GM18505 (cell line): ENCODE data around the gene GJC3.
"Not testable (repeated sequence)": the region's sequence is repeated elsewhere in the genome, so short reads cannot be mapped to it uniquely, and the experiment has no call there.

Source experiments
- ATAC-seq: cut with Tn5 transposase; IDR thresholded peaks from one replicate; pipeline ENCODE4 v1.9.1; 2021; ENCODE audit not compliant: unreplicated experiment
- POLR2A ChIP-seq: IDR thresholded peaks from 4 replicates; pipeline ENCODE4 v1.6.1; 2011; ENCODE audit warnings: borderline replicate concordance; ENCODE audit not compliant: insufficient read depth, insufficient read length; ENCODE audit errors: extremely low read depth

Gene GJC3, protein sequence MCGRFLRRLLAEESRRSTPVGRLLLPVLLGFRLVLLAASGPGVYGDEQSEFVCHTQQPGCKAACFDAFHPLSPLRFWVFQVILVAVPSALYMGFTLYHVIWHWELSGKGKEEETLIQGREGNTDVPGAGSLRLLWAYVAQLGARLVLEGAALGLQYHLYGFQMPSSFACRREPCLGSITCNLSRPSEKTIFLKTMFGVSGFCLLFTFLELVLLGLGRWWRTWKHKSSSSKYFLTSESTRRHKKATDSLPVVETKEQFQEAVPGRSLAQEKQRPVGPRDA

DNA sequence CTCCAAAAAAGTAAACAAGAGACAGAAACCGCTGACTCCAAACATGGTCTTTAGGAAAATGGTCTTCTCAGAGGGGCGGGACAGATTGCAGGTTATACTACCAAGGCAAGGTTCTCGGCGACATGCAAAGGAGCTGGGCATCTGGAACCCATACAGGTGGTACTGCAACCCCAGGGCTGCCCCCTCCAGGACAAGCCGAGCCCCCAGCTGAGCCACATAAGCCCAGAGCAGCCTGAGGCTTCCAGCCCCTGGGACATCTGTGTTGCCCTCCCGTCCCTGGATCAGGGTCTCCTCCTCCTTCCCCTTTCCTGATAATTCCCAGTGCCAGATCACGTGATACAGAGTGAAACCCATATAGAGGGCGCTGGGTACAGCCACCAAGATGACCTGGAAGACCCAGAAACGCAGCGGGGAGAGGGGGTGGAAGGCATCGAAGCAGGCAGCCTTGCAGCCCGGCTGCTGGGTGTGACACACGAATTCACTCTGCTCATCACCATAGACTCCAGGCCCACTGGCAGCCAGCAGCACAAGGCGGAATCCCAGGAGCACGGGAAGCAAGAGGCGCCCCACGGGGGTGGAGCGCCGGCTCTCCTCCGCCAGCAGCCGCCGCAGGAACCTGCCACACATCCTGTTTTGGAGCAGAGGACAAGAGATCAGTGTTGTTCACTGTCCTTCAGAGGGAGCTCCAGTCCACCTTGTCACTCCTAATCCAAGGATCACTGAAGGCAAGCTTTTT is at the start of gene GJC3:
TSS of gene GJC3 (minus strand) at position 627 of the 736 bp plus-strand sequence. CDS start at position 627, 0 bp downstream.
- no peak for ATAC-seq
- no peak for TF ChIP-seq POLR2A

DNA sequence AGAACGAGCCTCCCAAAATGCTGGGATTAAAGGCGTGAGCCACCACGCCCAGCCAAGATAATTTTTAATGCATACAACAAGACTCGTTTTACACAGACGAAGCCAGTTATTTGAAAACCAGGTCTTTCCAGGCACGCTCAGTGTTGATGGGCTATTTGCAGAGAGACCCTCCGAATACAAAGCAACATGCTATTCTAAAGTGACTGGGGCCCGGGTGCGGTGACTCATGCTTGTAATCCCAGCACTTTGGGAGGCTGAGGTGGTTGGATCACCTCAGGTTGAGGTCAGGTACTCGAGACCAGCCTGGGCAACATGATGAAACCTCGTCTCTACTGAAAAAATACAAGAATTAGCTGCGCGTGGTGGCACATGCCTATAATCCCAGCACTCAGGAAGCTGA is 47.2 kb upstream of the GJC3 start:
- no peak for TF ChIP-seq POLR2A

DNA sequence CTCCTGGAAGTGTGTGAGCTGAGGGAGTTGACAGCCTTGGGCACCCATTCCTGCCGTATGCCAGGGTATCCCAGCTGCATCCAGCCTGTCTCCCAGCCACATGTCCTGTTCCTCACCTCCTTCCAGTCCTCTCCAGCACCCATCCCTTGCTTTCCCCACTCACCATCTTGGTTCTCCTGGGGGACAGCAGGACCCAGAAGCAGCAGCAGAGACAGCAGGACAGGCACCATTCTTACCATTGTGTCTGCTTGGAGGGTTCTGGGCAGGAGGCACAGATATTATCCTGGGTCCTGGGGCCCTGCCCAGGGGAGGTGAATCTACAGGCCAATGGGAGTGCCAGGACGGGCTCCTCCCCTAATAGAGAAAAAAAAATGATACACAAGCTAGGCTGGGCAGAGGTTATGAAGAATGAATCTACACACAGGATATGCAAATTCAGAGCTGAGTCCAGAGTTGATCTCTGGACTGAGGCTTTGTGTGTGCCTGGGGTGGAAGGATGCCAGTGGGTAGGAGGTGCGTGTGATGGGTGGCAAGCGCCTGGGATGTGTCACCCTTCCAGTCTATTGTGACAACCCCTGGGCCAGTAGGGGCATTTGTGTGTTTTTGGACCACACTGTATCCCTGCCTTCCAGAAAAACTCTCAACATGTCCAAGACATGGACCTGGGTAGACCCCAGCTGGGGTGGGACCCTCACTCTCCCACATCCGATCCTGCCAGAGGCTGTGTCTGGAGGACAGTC is 46.5 kb upstream of the GJC3 start, which contains the start of gene AZGP1:
TSS of gene AZGP1 (minus strand) at position 250 of the 740 bp plus-strand sequence. CDS start at position 239, 11 bp downstream.
- no peak for ATAC-seq
- TF ChIP-seq POLR2A, result no peak

More for the DNA sequence above, 47.2 kb upstream of the GJC3 start:
- no peak for ATAC-seq

DNA sequence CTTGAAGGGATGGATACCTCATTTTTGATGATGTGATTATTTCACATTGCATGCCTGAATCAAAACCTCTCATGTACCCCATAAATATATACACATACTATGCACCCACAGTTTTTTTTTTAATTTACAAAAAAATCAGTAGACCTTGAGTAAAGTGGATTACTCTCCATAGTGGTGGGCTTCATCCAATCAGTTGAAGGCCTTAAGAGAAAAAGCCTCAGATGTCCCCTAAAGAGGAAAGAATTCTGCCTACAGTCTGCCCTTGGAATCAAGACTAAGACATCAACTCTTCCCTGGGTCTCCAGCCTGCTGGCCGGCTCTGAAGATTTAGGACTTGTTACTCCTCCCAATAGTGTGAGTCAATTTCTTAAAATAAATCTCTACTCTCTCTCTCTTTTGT is 45.3 kb upstream of the GJC3 start:
- no peak for TF ChIP-seq POLR2A
- no peak for ATAC-seq

DNA sequence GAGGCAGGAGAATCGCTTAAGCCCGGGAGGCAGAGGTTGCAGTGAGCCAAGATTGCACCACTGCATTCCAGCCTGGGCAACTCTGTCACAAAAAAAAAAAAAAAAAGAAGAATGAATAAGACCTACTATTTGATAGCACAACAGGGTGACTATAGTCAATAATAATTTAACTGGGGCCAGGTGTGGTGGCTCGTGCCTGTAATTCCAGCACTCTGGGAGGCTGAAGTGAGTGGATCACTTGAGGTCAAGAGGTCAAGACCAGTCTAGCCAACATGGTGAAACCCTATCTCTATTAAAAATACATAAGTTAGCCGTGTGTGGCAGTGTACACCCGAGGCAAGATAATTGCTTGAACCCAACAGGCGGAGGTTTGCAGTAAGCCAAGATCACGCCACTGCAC is 44.4 kb upstream of the GJC3 start:
- ATAC-seq, result not testable (repeated sequence)

DNA sequence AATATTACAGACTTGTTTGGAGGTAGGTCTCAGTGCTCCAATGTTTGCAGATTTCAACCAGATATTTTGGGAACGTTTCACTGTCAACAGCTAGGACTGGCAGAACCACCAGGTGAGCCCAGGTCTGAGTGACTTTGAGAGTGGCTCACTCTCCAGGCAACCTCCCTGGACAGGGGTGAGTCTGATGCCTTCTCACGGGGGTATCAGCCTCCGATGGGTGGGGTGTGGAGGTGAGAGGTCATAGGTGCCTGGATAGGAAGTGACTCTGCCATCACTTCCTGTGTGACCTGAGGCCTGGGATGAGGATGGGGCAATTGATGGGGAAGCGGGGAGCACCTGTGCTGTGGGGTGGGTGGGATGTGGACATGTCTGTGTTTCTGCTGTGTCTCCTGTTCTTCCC is 41.8 kb upstream of the GJC3 start:
- ATAC-seq, result no peak
- no peak for TF ChIP-seq POLR2A

DNA sequence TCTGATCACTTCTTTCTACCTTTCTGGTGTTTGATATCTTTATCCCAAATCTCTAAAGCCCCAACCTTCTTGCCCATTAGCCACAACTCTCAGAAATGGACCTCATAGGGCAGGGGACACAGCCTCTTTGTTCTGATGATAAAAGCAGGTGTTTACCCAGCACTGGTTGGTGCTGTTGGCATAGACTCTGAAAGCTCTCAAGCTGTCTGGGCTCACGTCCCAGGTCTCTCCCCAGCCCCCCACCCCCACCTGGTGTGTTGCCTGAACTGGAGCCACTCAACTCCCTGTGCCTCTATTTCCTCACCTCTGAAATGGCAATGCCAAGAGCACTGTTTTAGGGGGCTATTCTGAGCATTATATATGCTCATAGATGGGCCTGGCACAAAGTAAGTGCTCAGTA is 40.4 kb upstream of the GJC3 start:
- not testable (repeated sequence) for ATAC-seq

DNA sequence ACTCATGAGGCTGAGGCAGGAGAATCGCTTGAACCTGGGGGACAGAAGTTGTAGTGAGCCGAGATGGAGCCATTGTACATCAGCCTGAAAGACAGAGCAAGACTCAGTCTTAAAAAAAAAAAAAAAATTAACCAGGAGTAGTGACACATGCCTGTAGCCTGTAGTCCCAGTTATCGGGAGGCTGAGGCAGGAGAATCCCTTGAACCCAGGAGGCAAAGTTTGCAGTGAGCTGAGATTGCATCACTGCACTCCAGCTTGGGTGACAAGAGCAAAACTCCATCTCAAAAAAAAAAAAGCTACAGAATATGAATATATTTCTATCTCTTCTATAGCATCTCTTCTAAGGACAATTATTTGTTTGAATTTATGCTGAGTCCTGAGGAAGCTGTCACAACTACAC is 39.9 kb upstream of the GJC3 start:
- TF ChIP-seq POLR2A, result no peak
- no peak for ATAC-seq

DNA sequence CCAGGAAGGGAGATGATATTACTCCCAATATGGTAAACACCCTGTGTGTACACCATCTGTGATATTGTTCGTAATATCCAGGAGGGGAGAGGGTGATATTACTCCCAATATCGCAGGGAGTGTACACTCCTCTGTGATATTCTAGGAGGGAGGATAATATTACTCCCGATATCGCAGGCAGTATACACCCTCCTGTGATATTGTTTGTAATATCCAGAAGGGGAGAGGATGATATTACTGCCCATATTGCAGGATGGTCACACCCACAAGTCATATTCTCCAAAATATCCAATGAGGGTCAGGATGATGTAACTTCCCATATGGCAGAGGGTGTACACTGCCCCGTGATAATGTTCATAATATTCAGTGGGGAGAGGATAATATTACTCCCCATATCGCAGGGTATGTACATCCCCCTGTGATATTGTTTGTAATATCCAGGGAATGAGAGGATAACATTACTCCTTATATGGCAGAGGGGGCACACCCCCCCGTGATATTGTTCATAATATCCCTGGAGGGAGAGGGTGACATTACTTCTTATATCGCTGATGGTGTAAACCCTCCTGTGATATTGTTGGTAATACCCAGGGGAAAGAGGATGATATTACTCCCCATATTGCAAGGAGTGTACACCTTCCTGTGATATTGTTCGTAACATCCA is 29.3 kb upstream of the GJC3 start:
- no peak for ATAC-seq
- no peak for TF ChIP-seq POLR2A

DNA sequence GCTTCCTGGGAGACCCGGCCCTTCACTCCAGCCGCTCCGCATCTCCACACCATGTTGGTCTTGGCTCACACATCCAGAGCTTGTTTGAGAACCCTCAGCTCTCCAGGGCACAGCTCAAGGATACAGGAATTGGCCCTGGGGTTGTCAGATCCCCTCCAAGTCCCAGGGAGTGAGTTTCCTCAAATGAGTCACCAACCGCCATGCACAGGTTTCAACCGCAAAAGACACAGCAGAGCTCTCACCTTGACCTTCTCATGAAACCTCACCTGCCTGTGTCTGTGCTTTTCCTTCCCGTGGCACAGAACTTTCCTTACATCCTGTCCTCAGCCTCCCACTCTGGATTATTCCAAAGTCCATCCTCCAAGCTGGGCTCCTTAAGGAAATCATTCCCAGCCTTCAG is 25.8 kb upstream of the GJC3 start:
- no peak for ATAC-seq
- no peak for TF ChIP-seq POLR2A

DNA sequence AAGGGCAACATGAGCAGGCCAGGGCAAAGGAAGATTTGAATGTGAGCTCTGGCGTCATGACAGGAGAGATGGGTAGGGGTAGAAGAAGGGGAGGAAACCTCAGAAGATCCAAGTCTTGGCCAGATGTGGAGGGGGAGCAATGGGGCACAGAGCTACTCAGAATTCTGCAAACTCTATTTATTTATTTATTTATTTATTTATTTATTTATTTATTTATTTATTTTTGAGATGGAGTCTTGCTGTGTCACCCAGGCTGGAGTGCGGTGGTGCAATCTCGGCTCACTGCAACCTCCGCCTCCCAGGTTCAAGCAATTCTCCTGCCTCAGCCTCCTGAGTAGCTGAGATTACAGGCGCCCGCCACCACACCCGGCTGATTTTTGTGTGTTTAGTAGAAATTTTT is 25.2 kb upstream of the GJC3 start:
- not testable (repeated sequence) for ATAC-seq

DNA sequence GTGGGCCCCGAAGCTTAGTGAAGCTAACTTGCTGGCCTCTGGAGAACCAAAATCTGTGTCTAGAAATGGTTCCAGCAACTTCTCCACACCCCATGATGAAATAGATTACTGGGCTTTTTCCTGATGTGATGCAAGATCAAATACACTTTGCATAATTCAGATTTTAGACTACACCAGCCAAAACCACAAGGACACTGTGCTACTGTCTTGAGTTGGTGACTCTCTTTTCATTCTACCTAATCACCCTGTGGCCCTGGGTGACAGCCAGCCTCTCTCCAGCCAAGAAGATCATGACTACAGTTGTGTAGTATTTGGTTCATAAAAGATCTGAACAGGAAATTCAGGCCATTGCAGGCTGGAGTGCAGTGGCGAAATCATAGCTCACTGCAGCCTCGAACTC is 24.2 kb upstream of the GJC3 start:
- ATAC-seq, result no peak
- no peak for TF ChIP-seq POLR2A

DNA sequence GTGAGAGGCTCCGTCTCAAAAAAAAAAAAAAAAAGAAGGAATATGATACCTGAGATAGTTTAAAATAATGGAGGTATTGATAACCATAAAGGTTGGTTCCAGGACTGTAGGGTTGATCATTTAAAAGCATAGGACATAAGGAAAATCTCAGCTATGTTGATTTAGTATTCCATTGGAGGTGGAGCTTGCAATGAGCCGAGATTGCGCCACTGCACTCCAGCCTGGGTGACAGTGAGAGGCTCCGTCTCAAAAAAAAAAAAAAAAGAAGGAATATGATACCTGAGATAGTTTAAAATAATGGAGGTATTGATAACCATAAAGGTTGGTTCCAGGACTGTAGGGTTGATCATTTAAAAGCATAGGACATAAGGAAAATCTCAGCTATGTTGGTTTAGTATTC is 23.2 kb upstream of the GJC3 start:
- not testable (repeated sequence) for ATAC-seq

DNA sequence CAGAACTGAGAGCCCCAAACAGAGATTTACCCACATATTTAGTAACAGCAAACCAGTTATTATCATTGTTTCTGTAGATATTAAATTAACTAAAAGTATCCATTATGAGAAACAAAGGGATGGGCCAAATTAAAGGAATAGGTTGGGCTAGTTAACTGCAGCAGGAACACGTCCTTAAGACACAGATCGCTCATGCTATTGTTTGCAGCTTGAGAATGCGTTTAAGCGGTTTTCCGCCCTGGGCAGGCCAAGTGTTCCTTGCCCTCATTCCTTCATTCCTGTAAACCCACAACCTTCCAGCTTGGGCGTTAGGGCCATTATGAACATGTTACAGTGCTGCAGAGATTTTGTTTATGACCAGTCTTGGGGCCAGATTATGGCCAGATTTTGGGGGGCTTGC is 21.4 kb upstream of the GJC3 start:
- not testable (repeated sequence) for ATAC-seq
